Gastrocnemius medialis (tissue), 4 donors: ENCODE results near the gene CNOT10.

Experiments
- CTCF ChIP-seq, 5 experiments: fragments of 450-650 bp in 3 of 5; fragments of 200-600 bp in 2 of 5; sonication (generic) in 2 of 5; IDR thresholded peaks in 4 of 5; conservative IDR thresholded peaks in 1 of 5; 1 replicate in 4 of 5; 2 replicates in 1 of 5; pipeline ENCODE4 v1.5.1; 2016 to 2019; ENCODE audit warnings: antibody characterized with exemption in 5 of 5, mild to moderate bottlenecking in 3 of 5, moderate library complexity in 3 of 5
- POLR2A ChIP-seq, 2 donors: fragments of 450-650 bp; IDR thresholded peaks; one replicate each; pipeline ENCODE4 v1.6.1; 2017; ENCODE audit warnings: antibody characterized with exemption in 2 of 2, mild to moderate bottlenecking in 2 of 2, moderate library complexity in 2 of 2

GRCh38 chr3:32781211-32781968 is 96.4 kb downstream of the CNOT10 start:
- TF ChIP-seq CTCF (IDR thresholded peaks at IDR 0.05 in 4 of 5, conservative IDR thresholded peaks at IDR 0.05 in 1 of 5): peak; percentile 26 to 74 (median 62)
- TF ChIP-seq POLR2A (IDR thresholded peaks at IDR 0.05): no peak
